GM12801 (cell line): ENCODE data around the gene SP7.

Source experiments
- TF ChIP-seq, protein P1 (sequence below): IDR thresholded peaks from one replicate; pipeline ENCODE4 v1.5.1; 2011; ENCODE audit warnings: control low read depth; ENCODE audit not compliant: insufficient read length; ENCODE audit errors: extremely low read depth

The SP7 gene

DNA sequence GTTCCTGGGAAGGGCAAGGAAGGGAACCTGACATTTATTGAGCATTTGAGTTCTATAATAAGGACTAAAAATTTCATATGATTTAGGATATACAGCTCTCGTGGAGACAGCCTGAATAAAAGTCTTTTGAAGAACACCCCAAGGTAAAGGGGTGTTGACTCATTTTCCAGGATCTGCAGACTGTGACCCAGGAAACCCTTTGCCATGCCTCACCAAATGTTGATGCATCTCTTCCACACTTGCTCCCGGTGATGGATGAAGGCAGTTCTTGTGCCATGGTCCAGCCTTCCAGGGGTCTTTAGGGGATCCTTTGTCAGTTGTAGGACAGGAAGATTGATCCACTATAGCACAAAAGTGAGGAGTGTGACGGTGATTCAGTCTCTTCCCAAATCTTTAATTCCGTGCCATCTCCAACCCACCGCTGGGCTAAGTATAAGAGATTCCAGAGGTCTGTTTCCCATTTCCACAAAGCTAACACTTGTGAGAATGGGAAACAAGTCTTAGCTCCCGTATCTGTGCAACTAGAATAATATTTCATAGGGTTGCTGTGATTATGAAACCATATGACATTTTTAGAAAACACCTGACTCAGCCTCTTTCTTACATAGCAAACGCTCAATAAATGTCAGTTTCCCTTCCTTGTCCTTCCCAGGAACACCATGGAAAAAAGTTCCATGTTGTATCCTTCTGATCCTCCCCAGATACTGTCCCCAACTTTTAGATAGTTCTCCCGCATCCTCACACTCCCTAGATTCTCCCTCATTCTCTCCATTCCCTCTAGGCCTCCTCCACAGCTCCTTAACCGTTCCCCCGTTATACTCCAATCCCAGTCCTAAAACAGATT, 15.6 kb downstream of the SP7 start:
- TF ChIP-seq, protein P1, sequence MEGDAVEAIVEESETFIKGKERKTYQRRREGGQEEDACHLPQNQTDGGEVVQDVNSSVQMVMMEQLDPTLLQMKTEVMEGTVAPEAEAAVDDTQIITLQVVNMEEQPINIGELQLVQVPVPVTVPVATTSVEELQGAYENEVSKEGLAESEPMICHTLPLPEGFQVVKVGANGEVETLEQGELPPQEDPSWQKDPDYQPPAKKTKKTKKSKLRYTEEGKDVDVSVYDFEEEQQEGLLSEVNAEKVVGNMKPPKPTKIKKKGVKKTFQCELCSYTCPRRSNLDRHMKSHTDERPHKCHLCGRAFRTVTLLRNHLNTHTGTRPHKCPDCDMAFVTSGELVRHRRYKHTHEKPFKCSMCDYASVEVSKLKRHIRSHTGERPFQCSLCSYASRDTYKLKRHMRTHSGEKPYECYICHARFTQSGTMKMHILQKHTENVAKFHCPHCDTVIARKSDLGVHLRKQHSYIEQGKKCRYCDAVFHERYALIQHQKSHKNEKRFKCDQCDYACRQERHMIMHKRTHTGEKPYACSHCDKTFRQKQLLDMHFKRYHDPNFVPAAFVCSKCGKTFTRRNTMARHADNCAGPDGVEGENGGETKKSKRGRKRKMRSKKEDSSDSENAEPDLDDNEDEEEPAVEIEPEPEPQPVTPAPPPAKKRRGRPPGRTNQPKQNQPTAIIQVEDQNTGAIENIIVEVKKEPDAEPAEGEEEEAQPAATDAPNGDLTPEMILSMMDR, result no peak

DNA sequence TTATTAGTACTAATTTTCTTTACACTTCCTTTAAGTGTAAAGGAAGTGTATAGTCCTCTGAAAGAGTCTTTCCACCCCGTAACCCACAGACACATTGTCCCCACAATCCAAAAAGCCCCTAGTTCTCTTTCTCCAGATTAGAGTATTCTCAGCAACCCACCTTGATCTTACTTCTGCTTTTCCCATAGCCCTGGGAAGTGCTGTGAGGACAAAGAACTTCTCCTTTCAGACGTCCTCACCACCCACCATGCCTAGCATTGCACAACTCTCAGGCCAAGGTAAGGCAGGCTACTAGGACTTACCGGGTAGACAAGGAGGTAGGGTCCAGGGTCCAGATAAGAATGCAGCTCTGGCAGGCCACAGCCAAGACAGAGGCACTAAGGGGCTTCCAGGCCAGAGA, 22.2 kb downstream of the SP7 start:
- TF ChIP-seq, protein P1, result no peak

DNA sequence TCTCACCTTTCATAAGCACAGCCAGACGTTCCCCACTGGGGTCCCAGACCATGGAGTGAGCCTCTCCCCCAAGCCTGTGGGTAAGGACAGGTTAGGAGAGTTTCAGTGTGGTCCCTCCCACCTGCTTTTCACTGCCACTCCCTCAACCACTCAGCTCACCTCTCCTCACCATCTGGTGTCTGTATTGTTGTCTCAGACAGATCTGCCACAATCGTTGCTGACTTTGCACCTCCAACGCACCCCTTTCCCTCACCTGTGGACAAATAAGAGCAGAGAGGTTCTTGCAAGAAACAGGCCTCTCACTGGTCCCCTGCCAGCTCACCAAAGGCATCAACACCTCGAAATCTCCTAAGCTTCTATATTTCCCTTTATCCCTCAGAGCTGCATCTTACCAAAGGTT, 27.9 kb downstream of the SP7 start:
- TF ChIP-seq, protein P1, result no peak

GRCh38 chr12:53306826-53307225, 29.3 kb downstream of the SP7 start:
- TF ChIP-seq, protein P1, result no peak

- TF ChIP-seq, protein P1, result no peak
Measured at GRCh38 chr12:53302903-53303302, 33.3 kb downstream of the SP7 start.

- TF ChIP-seq, protein P1, result no peak
Measured at GRCh38 chr12:53300187-53300586, 36.0 kb downstream of the SP7 start.

DNA sequence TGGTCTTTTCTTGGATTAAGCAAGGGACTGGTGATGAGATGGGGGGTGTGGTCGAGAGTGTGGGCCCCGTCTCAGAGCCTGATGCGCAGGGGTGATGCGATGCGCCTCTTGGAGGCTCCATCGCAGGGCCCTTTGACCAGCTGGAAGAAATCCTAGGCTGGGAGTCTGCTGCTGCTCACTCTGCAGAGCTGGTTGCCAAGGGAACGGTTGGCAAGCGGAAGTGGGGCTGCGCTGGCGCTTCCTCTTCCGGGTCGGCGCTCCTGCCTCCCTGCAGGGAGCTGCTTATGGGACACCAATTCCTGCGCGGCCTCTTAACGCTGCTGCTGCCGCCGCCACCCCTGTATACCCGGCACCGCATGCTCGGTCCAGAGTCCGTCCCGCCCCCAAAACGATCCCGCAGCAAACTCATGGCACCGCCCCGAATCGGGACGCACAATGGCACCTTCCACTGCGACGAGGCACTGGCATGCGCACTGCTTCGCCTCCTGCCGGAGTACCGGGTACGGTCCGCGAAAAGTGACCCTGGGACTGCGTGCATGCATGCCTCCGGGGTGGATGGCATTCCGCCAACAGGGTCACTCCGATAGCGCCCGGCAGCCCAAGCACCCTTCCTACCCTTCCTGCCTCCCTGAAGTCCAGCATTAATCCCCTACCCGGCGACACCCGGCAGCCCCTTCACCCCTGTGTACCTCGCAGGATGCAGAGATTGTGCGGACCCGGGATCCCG, 36.5 kb downstream of the SP7 start, which contains the start of gene MYG1:
MYG1 (plus strand) TSS at position 242 of the 727 bp plus-strand sequence; CDS start at position 285, 43 bp downstream.
- TF ChIP-seq, protein P1, result no peak
